ENCODE data around the gene YDJC. TPM values are rescaled to one million over a fixed set of nuclear protein-coding genes. Genes with fewer than 3 reads are reported as not detected.

The YDJC gene
- total and polyA plus RNA-seq, 2 of the 4 experiments (the other 2 are of a cell fraction): 8.1 to 23.6 TPM

DNA sequence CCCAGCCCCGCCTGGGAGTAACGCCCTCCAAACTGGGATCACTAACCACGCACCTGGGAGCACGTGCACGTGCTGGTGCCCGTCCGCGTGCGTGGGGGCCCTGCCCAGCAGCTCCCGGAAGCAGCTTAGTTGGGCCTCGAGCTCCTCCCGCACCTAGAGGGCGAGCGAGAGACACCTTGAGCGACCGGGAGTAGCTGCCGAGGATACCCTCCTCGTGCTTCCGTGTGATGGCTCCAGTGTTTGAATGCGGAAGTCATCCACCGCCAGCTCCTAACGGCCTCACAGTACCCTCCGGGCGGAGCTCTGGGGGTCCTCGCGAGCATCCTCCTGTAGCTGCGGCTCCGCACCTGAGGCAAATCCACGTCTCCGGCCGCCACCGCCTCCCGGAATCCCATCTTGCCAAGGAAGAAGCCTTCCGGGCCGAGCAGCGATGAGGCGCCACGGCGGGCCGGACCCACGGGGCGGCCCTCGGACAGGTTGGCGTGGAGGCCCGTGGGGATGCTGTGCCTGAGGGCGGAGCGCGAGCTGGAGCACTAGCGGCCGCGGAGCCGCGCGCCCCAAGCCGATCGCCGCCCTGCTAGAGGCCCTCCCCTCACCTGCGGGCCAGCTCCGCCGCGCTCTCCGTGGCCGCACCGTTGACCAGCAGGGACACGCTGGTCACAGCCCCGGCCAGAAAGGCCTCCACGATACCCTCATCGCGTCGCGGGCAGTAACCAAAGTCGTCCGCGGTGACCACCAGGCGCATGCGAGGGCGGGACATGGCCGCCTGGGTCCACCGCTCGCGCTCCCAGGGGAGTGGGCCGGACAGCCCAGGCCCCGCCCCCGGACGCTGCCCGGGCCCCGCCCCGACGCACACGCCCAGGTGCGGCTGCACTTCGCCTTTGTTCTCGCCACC lies at the start of gene YDJC (continued):
- no peak for TF ChIP-seq ELK1 (IDR thresholded peaks at IDR 0.05; ENCODE audit: borderline replicate concordance, low read depth, low read length)

DNA sequence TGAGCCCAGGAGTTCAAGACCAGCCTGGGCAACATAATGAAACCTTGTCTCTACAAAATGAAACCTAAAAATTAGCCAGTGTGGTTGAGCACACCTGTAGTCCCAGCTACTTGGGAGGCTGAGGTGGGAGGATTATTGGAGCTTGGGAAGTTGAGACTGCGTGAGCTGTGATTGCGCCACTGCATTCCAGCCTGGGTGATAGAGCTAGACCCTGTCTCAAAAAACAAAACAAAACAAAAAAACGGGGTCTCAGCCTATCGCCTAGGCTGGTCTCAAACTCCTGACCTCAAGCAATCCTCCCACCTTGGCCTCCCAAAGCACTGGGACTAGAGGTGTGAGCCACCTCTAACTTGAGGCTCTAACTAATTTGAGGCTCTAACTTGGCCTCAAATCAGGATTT lies 49.6 kb upstream of the YDJC start:
- dilution Hi-C loops (cut with HindIII; ENCODE audit: low sequenced_read_pairs, unreplicated experiment): no loop called here
- ChIA-PET CTCF (no interaction called here), POLR2A (ENCODE audit: unreplicated experiment) (no interaction called here)
- no peak overlapping the region for H3K4ac ChIP-seq (ENCODE audit: low read depth, low read length)
- no peaks in the 10 kb centered on the region for H3K9me3 ChIP-seq (ENCODE audit: control insufficient read depth, insufficient read depth, low read length)
- no CpG with 5 or more reads among the region's 4 CpGs for WGBS, 2 experiments (ENCODE audit: extremely low coverage in 2 of 2, insufficient read length in 1 of 2)
- H3K9ac ChIP-seq (ENCODE audit: low read depth, low read length): no peak overlapping the region
- DNase-seq (no peak), ATAC-seq (ENCODE audit: low read depth) (no peak)
- in situ Hi-C loops (cut with MboI; ENCODE audit: low sequenced_read_pairs): no loop called here
- no peak overlapping the region for H3K4me2 ChIP-seq (ENCODE audit: low read depth, low read length)
- no peak overlapping the region for H3K56ac ChIP-seq (ENCODE audit: extremely low read depth, insufficient read depth, low read length)
- TF ChIP-seq CEBPB (IDR thresholded peaks at IDR 0.05; ENCODE audit: low read depth, low read length) (peak; percentile 24; the same call in 1 of the 2 replicates), RAD21 (IDR thresholded peaks at IDR 0.05; ENCODE audit: low read length) (no peak), MAFK (IDR thresholded peaks at IDR 0.05; ENCODE audit: low read depth, low read length) (no peak), CHD1 (IDR thresholded peaks at IDR 0.05; ENCODE audit: low read depth, low read length) (no peak), BHLHE40 (IDR thresholded peaks at IDR 0.05; ENCODE audit: low read depth, low read length) (no peak), MAZ (IDR thresholded peaks at IDR 0.05; ENCODE audit: borderline replicate concordance, low read depth, low read length) (no peak), MXI1 (IDR thresholded peaks at IDR 0.05; ENCODE audit: borderline replicate concordance, low read depth, low read length) (no peak), RFX5 (IDR thresholded peaks at IDR 0.05; ENCODE audit: low read depth, low read length) (no peak)
- no peak overlapping the region for H4K8ac ChIP-seq (ENCODE audit: low read depth in 2 of 2, low read length in 2 of 2)
- no peaks in the 10 kb centered on the region for H4K20me1 ChIP-seq (ENCODE audit: insufficient read depth, low read length)
- H2AFZ ChIP-seq (replicated peaks; ENCODE audit: low read length, poor library complexity): no peak overlapping the region
- H2BK15ac ChIP-seq (ENCODE audit: low read depth, low read length): no peak overlapping the region
- H3K18ac ChIP-seq (ENCODE audit: low read depth, low read length): no peak overlapping the region
- H3K27me3 ChIP-seq (ENCODE audit: control insufficient read depth, insufficient read depth, low read length): no peaks in the 10 kb centered on the region
- H3K27ac ChIP-seq (ENCODE audit: insufficient read depth, low read length): no peak overlapping the region
- H3K4me1 ChIP-seq (ENCODE audit: control insufficient read depth, insufficient read depth, low read length): no peaks in the 10 kb centered on the region
- no TSS peak for BruUV-seq (replicated peaks)
- no peak overlapping the region for H2BK120ac ChIP-seq (ENCODE audit: low read depth, low read length)
- peaks cover 2% of the 10 kb centered on the region; the same call in 1 of the 2 replicates for H3K9me1 ChIP-seq (ENCODE audit: insufficient read depth, low read length)
- H2AK9ac ChIP-seq (replicated peaks; ENCODE audit: low read depth, low read length, poor library complexity): no peak overlapping the region
- no peak overlapping the region for H3K14ac ChIP-seq (replicated peaks; ENCODE audit: low read depth, low read length)
- H3K23ac ChIP-seq (ENCODE audit: low read depth, low read length): no peak overlapping the region
- H3K36me3 ChIP-seq (ENCODE audit: control insufficient read depth, insufficient read depth, low read length): peaks cover 42% of the 10 kb centered on the region
- H2BK5ac ChIP-seq (ENCODE audit: low read depth, low read length, poor library complexity, severe bottlenecking): no peak overlapping the region
- intact Hi-C loops (cut with micrococcal nuclease): no loop called here
- no peak overlapping the region for H4K91ac ChIP-seq (ENCODE audit: insufficient read depth, low read depth, low read length)
- H3K79me1 ChIP-seq (ENCODE audit: low read depth in 1 of 2, low read length in 2 of 2): peaks cover 4% of the 10 kb centered on the region in 2 experiments; a peak in 1 of 4 replicates
- no peak overlapping the region for H3K4me3 ChIP-seq (ENCODE audit: insufficient read depth, low read depth, low read length)
- no peak overlapping the region for H4K5ac ChIP-seq (ENCODE audit: low read depth, low read length)
- H2BK20ac ChIP-seq (ENCODE audit: low read depth, low read length): no peak overlapping the region
- no peak overlapping the region for H2AK5ac ChIP-seq (ENCODE audit: low read depth, low read length)

All from IMR-90 (cell line).